AG04449 (cell line): ENCODE results near the gene CYP8B1.

Experiments
- CTCF ChIA-PET: fragments of 350-600 bp; formaldehyde crosslinking; extraction: SDS; loops from one replicate; lab custom pipeline; 2021; ENCODE audit warnings: antibody characterized with exemption; lab: Yijun Ruan, JAX
- POLR2A ChIA-PET: fragments of 400-600, 350-600 bp; formaldehyde crosslinking; extraction: SDS; loops from one replicate; lab custom pipeline; 2020; ENCODE audit warnings: antibody characterized with exemption, inconsistent platforms; lab: Yijun Ruan, JAX
- DNase-seq: peaks from one replicate; pipeline ENCODE4 v3.0.0-alpha.2; 2010; ENCODE audit warnings: low read depth, low spot score
- H3K4me3 ChIP-seq: 2 replicates; pipeline ENCODE4 v1.5.1; 2011; ENCODE audit warnings: low read depth, mild to moderate bottlenecking, control low read depth, low read length
- CTCF ChIP-seq: IDR thresholded peaks from one replicate; pipeline ENCODE4 v1.5.1; 2011; ENCODE audit warnings: mild to moderate bottlenecking, moderate library complexity, low read length, control low read depth, inconsistent platforms; ENCODE audit not compliant: insufficient read depth; ENCODE audit errors: missing control alignments

CYP8B1 gene

GRCh38 chr3:42827654-42828053 is 48.0 kb downstream of the CYP8B1 start:
- POLR2A ChIA-PET: no interaction called here
- DNase-seq: no peak
- H3K4me3 ChIP-seq: no peak overlapping the region
- TF ChIP-seq CTCF: no peak
- CTCF ChIA-PET: interaction anchor here (2.1 kb wide), 1 partner anchor 12 kb away, joined by 11 read pairs; no protein-coding TSS in a partner anchor

- ChIA-PET POLR2A (no interaction called here), CTCF (no interaction called here)
- TF ChIP-seq CTCF: no peak
- DNase-seq: no peak
- no peak overlapping the region for H3K4me3 ChIP-seq
Measured at GRCh38 chr3:42827023-42827422, 48.7 kb downstream of the CYP8B1 start.

- ChIA-PET POLR2A (no interaction called here), CTCF (no interaction called here)
- DNase-seq: no peak
- no peak for TF ChIP-seq CTCF
- H3K4me3 ChIP-seq: no peak overlapping the region
Measured at GRCh38 chr3:42826141-42826540, 49.5 kb downstream of the CYP8B1 start.

GRCh38 chr3:42823351-42823750 is 52.3 kb downstream of the CYP8B1 start:
- no peak overlapping the region for H3K4me3 ChIP-seq
- ChIA-PET POLR2A (no interaction called here), CTCF (interaction anchor here (1.9 kb wide), 1 partner anchor 16 kb away, joined by 4 read pairs; no protein-coding TSS in a partner anchor)
- no peak for TF ChIP-seq CTCF
- no peak for DNase-seq

- no peak for DNase-seq
- H3K4me3 ChIP-seq: no peak overlapping the region
- ChIA-PET POLR2A (no interaction called here), CTCF (interaction anchor here (1.9 kb wide), 1 partner anchor 16 kb away, joined by 4 read pairs; no protein-coding TSS in a partner anchor)
- no peak for TF ChIP-seq CTCF
Measured at GRCh38 chr3:42822828-42823227, 52.9 kb downstream of the CYP8B1 start.
